ENCODE data around the gene GTSF1L.
"Not testable (repeated sequence)": the region's sequence is repeated elsewhere in the genome, so short reads cannot be mapped to it uniquely, and the experiment has no call there.

GTSF1L gene

DNA sequence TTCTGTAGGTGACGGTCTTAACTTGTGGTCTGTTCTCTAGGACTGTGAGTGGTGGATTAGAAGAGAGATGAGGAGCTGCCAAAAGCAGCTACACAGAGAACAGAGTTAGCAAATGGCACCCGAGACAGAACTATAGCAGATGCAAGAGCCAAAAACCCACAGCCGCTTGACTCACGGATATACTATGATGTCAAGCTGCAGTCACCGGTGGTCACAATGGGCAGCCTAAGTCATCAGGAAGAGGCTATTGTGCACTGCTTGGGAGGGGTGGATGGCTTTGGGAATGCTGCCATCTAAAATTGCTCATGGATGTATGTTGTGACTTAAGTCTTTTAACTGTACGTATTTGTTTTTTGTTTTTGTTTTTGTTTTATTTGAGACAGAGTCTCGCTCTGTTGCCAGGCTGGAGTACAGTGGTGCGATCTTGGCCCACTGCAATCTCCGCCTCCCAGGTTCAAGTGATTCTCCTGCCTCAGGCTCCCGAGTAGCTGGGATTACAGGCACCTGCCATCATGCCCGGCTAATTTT lies at the start of gene GTSF1L:
Gene GTSF1L (minus strand): TSS at position 192 of the 528 bp plus-strand sequence. CDS start 308 bp downstream, outside the sequence.
- DNase-seq (ENCODE audit: low read depth) = no peak

DNA sequence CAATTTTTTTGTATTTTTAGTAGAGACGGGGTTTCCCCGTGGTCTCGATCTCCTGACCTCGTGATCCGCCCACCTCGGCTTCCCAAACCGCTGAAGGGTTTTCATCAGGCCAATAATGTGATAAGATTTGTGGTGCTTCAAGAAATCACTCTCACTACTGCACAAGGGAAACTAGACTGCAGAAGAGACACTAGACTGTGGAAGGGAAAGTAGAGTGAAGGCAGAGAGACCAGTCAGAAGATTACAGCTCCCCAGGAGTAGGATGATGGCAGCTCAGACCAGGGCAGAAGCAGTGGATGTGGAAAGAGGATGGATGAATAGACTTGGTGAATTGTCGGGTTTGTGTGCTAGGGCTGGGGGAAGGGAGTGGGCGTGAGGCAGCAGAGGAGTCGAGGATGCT lies 48.0 kb upstream of the GTSF1L start:
- DNase-seq (ENCODE audit: low read depth) = no peak

DNA sequence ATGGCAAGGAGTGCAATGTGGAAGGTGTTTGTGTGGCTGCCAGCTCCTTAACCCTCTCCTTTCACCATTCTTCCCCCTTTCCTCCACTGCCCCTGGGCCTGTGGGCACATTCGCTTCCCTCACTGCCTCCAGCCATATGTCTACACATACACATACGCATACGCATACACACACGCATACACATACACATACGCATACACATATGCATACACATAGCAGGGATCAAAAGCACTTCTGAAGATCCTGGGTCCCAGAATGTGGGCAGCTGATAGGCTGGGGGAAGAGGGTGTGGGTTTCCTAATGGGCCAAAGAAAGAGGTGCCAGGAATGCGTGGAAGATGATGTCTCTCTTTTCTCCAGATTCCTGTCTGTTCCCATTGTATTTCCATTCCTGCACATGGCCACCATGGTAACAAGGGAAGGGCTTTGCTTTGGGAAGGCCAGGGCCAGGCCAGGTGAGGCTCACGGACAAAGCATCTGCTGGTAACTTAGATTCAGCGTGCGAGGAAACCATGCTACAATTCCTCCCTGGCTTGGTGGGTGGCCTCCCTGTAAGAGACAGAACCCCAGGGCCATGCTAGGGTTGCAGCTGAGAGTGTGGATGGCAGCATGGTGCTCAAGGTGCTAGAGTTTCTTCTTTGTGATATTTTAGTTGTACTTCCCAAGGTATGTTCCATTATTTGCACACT lies 44.8 kb upstream of the GTSF1L start:
- no peak for DNase-seq (ENCODE audit: low read depth)

DNA sequence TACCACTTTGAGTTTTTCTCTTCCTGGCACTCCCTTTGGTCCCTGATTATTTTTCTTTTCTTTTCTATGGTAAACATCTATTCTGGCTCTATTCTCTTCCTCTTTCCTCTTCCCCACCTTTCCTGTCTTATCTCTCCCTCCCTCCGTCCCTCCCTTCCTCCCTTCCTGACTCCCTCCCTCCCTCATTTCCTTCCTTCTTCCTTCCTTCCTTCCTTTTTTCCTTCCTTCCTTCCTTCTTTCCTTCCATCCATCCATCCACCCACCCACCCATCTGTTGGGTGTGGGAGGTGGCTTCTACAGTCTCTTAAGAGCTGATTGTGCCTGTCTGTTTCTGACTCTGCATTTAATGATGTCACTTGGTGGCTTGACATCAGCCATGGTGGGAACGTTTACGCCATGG lies 43.5 kb upstream of the GTSF1L start:
- no peak for DNase-seq (ENCODE audit: low read depth)

DNA sequence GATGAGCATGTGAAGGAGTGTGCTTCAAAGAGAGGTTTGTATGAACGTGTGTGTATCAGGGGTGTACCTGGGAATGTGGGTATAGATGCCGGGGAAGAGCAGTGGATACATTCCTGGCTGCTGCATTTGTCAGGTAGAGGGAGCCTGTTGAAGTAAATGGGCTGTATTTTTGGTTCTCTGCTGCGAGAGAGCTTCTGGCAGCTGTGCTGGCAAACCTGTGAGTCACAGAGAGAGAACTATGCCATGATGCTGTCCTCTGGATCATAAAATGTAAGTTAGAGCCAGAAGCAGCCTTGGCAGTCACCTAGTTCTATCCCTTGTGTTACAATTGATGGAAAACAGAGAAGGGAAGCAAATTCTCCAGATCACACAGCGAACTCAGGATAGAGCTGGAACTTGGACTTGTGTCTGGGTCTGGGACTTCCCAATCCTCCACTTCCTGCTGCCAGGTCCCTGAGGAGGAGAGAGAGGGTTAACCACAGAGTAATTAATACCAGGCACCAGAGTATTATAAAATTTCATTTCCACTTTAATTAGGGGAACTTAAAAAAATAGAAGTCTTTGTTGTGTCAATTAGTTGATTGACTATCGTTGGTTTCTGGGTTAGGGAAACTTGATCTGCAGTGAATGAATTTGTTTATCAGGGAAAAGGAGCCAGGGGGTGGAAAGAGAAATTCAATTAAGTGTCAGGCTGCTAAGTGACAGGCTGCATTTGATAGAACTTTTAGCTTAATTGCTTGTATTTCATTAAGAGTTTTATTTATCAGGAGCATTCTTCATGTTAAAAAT lies 41.1 kb upstream of the GTSF1L start:
- DNase-seq (ENCODE audit: low read depth) = no peak

DNA sequence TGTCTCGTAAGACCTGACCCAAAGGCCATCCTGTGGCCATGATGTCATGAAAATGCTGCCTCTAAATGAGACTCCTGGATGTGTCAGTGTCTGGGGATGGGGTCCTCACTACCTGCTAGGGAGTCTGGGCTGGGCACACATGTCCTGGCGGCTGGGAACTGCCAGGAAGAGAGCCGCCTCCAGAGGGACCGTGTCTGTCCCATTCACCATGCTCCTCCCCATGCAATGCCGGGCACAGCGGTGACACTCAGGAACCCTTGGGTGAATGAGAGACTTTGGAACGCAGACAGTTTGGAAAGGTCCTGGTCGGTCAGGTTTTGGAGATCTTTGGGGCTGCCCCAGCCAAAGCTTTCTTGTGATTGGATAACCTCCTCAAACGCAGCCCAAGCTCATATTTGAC lies 40.1 kb upstream of the GTSF1L start:
- DNase-seq (ENCODE audit: low read depth) = no peak

DNA sequence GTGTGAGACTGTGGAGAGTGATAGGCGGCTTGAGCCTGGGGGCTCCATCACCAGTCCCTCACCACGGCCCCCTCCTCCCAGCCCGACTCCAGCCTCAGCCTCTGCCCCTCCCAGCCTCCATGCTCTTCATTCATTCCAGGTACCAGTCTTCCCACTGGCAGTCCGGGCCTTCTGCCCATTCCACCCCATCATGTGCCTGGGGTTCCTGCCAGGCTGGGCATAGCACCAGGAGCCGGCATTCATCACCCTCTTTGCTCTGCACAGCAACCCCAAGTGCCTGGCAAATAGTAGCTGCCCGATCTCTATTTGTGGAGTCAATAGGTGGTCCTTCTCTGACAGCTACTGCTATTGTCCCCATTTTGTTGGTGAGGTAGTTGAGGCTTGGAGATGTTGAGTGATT lies 39.6 kb upstream of the GTSF1L start:
- no peak for DNase-seq (ENCODE audit: low read depth)

DNA sequence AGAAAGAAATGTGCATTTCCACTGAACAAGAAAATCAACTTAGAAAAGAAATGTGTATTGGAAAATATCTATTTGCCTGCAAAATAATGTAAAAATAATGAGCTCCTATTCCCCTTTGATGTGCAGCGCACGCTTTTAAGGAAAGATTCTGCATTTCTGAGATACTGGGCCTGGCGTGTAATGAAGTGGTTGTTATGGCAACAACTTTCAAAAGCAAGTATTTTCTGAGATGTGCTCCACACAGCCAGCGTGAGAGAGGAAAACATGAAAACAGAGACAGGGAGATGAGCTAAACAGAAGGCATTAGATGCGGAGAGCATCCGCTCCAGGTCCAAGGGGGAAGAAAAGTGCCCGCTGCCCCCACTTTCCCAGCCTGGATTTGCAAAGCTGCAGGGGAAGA lies 39.1 kb upstream of the GTSF1L start:
- no peak for DNase-seq (ENCODE audit: low read depth)

DNA sequence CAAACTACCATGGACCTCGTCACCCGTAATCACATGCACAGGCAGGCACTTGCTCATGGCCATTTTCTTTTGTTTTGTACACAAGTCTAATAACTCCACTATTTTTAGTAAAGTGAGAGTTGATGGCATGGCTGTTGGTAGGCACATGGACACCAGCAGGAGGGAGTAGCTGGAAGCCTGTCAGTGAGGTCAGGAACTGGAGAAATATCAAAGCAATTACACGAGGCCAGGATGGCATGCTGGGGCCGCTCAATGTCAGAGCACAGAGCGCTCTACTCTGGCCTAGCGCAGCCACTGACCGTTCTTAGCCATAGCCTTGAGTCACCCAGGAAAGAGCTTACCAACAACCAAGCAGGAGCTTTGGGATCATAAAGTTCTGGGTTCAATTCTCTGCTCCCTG lies 36.1 kb upstream of the GTSF1L start:
- DNase-seq (ENCODE audit: low read depth) = no peak

DNA sequence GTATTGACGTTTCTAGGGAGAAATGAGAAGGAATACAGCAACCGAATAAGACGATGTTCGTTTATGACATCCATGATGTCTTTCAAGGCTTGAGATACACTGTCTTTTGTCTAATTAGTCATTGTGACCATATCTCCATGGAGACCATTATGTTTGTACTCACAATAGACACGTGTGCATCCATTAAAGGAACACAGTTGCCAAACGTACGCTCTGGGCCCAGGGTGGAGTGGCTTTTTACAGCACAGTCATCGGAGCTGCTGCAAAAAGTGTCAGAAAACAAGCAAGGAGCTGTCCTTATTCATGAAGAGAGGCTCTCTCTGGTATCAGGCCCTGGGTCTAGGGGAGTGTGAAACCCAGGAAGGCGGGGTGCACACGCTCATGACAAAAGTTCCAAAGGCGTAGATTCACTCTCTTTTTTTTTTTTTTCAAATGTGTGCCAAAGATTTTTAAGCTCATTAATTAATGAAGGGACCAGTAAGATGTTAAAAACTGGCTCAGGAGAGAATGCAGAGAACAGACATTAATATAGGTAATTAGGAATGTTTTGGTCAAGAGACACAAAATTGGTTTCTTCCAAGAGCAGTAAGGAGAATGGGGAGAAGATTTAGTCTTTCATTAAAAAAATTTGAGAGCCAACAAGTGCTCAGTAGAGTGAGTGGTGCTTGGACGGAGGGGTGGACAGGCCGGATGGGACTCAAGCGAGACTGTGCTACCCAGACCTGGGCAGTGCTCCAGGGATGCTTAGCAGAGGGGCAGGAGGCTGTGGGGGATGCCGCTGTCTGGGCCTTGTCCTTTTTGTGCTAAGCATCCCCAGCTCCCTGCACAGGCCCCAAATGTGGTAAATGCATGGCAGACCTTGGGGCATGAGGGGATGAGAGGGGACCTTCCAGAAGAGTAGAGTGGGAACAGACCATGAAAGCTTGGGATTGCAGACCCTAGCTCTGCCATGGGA lies 34.9 kb upstream of the GTSF1L start:
- DNase-seq (ENCODE audit: low read depth) = peak; percentile 3

DNA sequence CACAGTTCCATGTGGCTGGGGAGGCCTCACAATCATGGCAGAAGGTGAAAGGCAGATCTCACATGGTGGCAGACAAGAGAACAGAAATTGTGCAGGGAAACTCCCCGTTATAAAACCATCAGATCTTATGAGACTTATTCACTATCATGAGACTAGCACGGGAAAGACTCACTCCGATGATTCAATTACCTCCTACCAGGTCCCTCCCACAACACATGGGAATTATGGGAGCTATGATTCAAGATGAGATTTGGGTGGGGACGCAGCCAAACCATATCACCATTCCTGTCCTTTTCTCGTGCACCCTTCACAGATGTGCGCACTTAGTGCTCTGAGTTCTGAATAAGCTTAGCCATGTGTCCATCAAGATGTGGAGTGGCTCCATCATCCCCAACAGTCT lies 31.1 kb upstream of the GTSF1L start:
- not testable (repeated sequence) for DNase-seq (ENCODE audit: low read depth)

DNA sequence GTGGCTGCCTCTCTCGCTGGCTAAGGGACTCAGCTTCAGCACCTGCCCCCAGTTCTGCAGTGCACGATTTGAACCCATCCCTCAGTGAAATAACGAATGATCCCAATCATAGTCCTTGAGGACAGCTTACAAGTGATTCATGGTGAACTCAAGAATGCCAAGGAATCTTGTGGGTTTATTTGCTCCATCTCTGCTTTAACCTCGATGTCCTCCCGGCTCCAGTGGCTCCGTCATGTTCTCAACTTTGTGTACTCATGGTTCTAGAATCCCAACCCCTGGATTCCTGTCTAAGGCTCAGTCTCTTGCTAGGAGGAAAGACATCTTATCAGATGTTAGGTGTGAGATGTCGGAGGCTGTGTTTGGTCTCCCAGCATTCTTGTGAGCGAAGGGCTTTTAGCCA lies 29.0 kb upstream of the GTSF1L start:
- no peak for DNase-seq (ENCODE audit: low read depth)

DNA sequence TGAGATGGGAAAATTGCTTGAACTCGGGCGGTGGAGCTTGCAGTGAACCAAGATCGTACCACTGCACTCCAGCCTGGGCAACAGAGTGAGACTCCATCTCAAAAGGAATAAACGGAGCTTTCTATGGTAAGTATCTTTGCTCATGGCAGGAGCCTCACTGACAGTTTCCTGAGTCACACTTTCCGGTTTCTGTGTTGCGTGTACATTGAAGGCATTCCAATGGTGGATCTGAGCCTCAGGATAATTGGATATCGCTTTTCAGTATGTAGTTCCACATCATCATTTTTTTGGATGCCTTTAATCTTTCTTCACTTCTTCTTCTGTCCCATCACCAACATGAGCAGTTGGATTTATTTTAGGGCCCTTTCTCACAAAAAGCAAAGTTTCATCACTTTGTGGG lies 28.6 kb upstream of the GTSF1L start:
- no peak for DNase-seq (ENCODE audit: low read depth)

DNA sequence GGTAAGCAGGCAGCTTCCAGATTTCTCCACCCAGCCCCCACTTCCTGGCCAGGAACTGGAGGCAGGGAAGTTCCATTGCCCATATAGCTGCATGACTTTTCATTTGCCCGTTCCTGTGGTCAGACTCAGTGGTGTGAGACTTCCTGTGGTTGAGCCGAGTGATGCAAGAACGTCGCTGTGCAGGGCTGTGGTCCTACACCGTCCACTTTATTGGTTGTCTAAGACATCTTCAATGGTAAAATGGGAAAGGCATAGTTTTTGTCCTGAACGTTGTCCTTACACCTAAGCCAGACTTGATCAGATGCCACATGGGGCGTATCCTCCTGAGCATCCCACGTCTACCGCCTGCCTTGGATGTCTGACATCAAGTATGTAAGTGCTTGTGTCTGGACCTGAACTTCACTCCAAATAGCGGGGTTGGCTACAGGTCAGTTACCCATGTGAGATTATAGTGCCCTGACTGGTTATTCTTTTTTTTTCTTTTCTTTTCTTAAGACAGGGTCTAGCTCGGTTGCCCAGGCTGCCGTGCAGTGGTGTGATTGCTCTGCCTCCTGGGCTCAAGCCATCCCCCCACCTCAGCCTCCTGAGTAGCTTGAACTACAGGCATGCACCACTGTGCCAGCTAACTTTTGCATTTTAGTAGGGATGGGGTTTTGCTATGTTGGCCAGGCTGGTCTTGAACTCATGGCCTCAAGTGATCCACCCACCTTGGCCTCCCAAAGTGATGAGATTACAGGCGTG lies 25.9 kb upstream of the GTSF1L start:
- no peak for DNase-seq (ENCODE audit: low read depth)

DNA sequence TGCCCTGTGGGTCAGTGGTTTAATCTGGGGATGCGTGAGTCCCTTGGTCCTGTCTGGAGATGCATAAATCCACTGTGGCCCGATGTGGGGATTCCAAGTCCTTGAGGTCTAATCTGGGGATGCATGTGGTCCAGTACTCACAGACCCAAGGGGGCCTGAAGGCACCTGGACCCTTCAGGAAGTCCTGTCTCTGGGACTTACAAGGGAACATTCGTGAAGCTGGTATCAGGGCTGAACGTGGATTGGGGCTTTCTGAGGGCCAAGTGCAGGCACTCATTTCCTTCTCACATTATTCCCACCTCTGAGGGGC lies 25.2 kb upstream of the GTSF1L start:
- DNase-seq (ENCODE audit: low read depth) = no peak

DNA sequence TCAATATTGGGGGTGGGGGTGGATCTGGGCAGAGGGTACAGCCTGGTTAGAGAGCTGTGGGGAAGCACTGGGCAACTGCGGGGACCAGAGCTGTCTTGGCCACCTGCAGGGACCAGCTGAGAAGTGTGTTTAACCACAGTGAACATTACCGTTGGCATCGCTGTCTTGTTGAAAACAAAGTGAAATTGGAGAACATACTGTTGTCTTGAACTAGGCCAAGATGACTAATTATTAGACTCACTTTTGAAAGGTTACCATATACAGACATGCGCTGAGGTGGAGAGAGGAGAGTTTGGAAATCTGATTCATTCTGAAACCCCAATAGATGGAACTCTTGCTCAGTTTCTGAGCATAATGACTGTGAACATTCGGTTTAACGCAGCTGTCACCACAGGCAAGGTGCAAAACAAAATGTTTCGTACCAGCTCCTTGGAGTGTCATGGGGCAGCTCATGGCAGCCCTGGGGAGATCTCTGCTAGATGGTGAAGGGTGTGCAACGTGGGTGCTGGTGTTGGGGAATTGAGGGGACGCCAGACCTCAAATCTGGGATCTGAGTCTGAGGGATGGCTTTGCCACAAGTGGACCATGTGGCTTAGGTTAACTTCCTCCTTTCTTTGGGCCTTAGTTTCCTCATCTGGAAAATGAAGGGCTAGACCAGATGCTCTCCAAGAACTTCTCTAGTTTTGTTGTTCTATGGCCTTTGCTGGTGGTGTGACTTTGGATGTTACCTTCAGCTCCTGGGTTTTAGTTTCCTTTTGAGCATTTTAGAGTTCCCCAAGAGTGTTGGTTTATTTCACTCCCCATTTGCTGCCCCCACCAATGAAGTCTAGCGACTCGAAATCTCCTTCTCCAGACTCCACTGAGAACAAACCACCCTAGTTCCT lies 24.6 kb upstream of the GTSF1L start:
- no peak for DNase-seq (ENCODE audit: low read depth)

DNA sequence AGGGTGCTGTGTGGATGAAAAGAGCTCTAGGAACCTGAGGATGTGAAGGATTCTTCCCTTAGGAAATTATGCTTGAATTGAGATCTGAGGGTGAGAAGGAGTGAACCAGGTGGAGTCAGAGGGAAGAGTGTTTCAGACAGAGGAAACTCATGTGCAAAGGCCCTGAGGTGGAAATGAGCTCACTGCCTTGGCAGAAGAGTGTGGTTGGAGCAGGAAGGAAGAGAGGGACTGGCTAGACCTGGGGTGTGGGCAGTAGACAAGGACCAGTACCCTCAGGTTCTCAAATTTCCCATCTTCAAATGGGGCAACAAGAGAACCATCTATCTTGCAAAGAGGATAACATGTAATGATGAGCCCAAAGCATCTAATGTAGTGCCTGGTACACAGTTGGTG lies 24.0 kb upstream of the GTSF1L start:
- DNase-seq (ENCODE audit: low read depth) = no peak

DNA sequence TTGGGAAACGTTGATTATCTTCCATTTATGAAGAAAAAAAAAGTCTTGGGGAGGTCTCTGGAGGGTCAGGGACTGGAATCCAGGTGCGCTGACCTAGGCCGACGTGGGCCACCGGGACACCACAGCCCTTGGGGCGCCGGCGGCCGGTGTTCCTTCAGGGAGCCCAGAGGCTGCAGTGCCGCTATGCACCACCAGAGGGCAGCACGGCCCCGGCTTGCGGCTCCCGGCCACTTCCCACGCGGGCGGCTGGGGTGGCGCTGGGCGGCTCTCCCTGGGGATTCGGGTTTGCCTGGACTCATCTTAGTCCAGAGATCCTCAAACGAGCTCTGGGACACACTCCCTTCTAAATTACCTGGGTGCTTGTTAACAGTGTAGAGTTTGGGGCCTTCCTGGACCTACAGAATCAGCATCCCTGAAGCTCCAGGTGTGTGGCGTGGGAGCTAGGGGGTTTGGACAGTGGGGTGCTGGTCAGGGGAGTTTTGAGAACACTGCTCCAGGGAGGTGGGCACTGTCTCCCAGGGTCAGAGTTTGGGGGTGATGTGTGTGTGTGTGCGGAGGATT lies 23.0 kb upstream of the GTSF1L start:
- peak; percentile 39 for DNase-seq (ENCODE audit: low read depth)

DNA sequence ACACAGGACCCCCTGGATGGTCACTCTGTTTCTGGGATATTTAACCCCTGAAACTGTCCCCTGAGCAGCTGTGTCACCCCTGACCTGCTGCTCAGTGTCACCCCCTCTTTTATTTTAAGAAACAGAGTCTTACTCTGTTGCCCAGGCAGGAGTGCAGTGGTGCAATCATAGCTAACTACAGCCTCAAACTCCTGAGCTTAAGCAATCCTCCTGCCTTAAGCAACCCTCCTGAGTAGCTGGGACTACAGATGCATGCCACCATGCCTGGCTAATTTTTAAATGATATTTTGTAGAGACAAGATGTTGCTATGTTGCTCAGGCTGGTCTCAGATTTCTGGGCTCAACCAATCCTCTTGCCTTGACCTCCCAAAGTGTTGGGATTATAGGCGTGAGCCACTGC lies 21.5 kb upstream of the GTSF1L start:
- no peak for DNase-seq (ENCODE audit: low read depth)

DNA sequence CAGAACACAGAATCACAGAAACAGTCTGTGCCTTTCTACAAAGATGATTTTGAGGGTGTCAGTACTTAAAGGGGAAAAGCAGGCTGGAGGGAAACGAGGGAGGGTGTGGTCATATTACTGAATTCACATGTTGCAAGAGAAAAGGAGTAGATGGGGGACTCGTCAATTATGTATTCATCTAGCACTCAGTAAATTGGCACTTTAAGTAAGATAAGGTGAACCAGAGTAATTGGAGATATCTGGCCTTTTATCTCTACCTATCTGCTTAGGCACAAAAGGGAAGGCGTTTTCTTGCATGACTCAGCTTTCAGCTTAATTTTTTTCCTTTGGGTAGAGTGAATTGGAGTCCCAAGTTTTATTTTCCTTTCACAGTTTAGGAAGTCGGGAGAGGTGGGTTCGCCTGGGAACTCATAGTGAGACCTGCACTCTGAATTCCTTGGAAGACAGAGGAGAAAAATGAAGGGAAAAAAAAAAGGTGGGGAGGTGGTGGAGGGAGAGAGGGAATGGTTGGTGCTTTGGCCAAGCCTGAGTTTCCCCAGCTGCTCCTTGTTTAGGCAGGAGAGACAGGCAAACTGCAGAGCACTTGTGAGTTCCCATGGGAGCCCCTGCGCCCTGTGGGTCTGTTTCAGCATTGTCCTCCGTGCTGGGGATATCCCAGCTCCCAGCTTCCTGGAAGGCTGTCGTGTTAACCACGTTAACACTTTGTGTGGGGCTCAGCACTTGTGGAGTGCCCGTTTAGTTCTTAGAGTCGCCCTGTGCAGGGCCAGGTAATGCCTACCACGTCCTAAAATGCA lies 19.7 kb upstream of the GTSF1L start:
- DNase-seq (ENCODE audit: low read depth) = no peak

Data from T-helper 22 cell (primary cell).